Breast epithelium (tissue), 3 donors: ENCODE data around the gene DNAJB12.

Experiments
- POLR2A ChIP-seq: fragments of 450-650 bp; IDR thresholded peaks from one replicate; pipeline ENCODE4 v1.6.1; 2016; ENCODE audit warnings: antibody characterized with exemption, mild to moderate bottlenecking, moderate library complexity
- POLR2AphosphoS5 ChIP-seq, 3 donors: sonication (generic); formaldehyde crosslinking; IDR thresholded peaks; one replicate each; pipeline ENCODE4 v1.6.1; 2017; ENCODE audit warnings: antibody characterized with exemption in 3 of 3
- TF ChIP-seq, protein P1 (sequence below), 3 donors: fragments of 450-650 bp; IDR thresholded peaks; one replicate each; pipeline ENCODE4 v1.5.1; 2016 to 2017; ENCODE audit warnings: antibody characterized with exemption in 3 of 3, mild to moderate bottlenecking in 3 of 3, moderate library complexity in 3 of 3

DNA sequence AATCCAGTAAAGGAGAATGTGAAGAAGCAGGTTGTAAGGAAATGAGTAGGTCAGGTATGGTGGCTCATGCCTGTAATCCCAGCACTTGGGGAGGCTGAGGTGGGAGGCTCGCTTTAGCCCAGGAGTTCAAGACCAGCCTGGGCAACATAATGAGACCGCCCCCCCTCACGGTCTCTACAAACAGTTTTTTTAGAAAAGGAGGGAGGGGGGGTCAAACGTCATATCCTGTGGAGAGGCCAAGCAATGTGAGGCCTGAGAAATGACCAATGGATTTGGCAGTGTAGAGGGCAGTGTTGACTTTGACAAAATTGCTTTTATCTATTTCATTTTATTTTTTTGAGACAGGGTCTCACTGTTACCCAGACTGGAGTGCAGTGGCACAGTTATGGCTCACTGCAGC is 2.3 kb upstream of the DNAJB12 start:
- TF ChIP-seq POLR2AphosphoS5 (IDR thresholded peaks at IDR 0.05) (no peak), POLR2A (no peak)
- TF ChIP-seq, protein P1, sequence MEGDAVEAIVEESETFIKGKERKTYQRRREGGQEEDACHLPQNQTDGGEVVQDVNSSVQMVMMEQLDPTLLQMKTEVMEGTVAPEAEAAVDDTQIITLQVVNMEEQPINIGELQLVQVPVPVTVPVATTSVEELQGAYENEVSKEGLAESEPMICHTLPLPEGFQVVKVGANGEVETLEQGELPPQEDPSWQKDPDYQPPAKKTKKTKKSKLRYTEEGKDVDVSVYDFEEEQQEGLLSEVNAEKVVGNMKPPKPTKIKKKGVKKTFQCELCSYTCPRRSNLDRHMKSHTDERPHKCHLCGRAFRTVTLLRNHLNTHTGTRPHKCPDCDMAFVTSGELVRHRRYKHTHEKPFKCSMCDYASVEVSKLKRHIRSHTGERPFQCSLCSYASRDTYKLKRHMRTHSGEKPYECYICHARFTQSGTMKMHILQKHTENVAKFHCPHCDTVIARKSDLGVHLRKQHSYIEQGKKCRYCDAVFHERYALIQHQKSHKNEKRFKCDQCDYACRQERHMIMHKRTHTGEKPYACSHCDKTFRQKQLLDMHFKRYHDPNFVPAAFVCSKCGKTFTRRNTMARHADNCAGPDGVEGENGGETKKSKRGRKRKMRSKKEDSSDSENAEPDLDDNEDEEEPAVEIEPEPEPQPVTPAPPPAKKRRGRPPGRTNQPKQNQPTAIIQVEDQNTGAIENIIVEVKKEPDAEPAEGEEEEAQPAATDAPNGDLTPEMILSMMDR (IDR thresholded peaks at IDR 0.05), result no peak
